ENCODE measurements around the gene TDP2.

TDP2 gene

GRCh38 chr6:24658573-24659560 lies 7.8 kb downstream of the TDP2 start:
- TF ChIP-seq CTCF (IDR thresholded peaks at IDR 0.05; ENCODE audit: low read depth, low read length, missing control alignments) = no peak
- Histone ChIP-seq H3K36me3 (replicated peaks) (peaks cover 10% of the 10 kb centered on the region), H3K27ac (no peak overlapping the region), H3K27me3 (replicated peaks) (no peaks in the 10 kb centered on the region), H3K4me3 (ENCODE audit: low read depth, low read length) (no peak overlapping the region)
- in situ Hi-C loops (cut with HindIII; ENCODE audit: low pct_ligation_motif_present, low sequenced_read_pairs) = no loop called here
- DNase-seq = peak; percentile 20

DNA sequence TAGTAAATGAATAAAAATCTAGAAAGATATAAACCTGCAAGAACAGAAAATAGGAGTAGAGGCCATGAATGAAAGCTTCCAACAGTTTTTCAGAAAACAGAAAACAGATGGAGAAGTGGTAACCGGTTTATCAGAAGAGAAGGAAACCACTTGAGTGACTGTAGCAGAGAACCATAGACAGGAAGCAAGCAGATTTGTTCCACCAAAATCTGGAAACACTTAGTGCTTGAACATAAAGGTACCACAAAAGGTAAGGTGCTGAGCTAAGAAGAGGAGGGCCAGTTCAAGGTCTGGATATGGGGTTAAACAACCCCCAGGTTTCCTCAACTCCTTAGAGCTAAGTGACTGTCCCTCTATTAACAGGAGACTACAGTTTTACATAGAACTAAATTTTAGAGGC lies 11.5 kb downstream of the TDP2 start:
- in situ Hi-C loops (cut with HindIII; ENCODE audit: low pct_ligation_motif_present, low sequenced_read_pairs) = no loop called here
- Histone ChIP-seq H3K27ac (no peak overlapping the region), H3K36me3 (replicated peaks) (peaks cover 17% of the 10 kb centered on the region), H3K27me3 (replicated peaks) (no peaks in the 10 kb centered on the region), H3K4me3 (ENCODE audit: low read depth, low read length) (no peak overlapping the region)
- DNase-seq = no peak
- TF ChIP-seq CTCF (IDR thresholded peaks at IDR 0.05; ENCODE audit: low read depth, low read length, missing control alignments) = no peak

GRCh38 chr6:24650365-24650764 lies 16.3 kb downstream of the TDP2 start:
- Histone ChIP-seq H3K36me3 (replicated peaks) (peaks cover 13% of the 10 kb centered on the region), H3K4me3 (ENCODE audit: low read depth, low read length) (no peak overlapping the region), H3K27ac (no peak overlapping the region), H3K27me3 (replicated peaks) (no peaks in the 10 kb centered on the region)
- TF ChIP-seq CTCF (IDR thresholded peaks at IDR 0.05; ENCODE audit: low read depth, low read length, missing control alignments) = no peak
- in situ Hi-C loops (cut with HindIII; ENCODE audit: low pct_ligation_motif_present, low sequenced_read_pairs) = no loop called here
- DNase-seq = no peak

DNA sequence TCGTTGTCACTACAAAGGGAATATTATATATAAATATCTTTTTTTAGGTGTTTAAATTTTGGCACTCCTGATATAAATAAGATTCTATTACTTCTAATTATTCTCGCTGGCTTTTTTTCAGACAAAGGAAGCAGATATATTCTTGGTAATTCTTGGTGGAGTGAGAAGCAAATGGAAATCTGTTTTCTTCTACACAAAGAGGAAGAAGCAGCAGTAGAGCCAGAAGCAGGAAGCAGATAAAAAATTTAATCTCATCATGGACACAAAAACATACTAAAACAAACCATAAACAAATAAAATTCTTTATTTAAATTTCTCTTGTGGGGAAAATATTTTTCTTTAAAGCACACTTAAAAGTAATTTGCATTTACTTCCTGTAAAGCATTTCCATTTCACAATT lies 17.0 kb downstream of the TDP2 start:
- in situ Hi-C loops (cut with HindIII; ENCODE audit: low pct_ligation_motif_present, low sequenced_read_pairs) = no loop called here
- TF ChIP-seq CTCF (IDR thresholded peaks at IDR 0.05; ENCODE audit: low read depth, low read length, missing control alignments) = no peak
- H3K27ac ChIP-seq = no peak overlapping the region
- peaks cover 13% of the 10 kb centered on the region for H3K36me3 ChIP-seq (replicated peaks)
- DNase-seq = no peak
- H3K27me3 ChIP-seq (replicated peaks) = no peaks in the 10 kb centered on the region
- no peak overlapping the region for H3K4me3 ChIP-seq (ENCODE audit: low read depth, low read length)

DNA sequence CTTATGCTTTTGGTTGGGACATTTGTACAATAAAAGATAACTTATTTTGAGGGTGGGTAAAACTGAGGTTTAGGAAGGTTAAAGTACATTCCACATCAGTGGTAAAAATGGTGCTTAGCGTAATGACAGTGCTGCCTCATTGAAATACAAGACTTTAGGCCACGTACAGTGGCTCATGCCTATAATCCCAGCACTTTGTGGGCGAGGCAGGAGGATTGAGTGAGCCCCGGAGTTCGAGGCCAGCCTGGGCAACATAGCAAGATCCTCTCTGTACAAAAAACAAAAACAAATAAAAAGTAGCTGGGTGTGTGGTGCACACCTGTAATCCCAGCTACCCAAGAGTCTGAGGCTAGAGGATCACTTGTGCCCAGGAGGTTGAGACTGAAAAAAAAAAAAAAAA lies 18.4 kb downstream of the TDP2 start:
- TF ChIP-seq CTCF (IDR thresholded peaks at IDR 0.05; ENCODE audit: low read depth, low read length, missing control alignments) = no peak
- Histone ChIP-seq H3K36me3 (replicated peaks) (peaks cover 13% of the 10 kb centered on the region), H3K27me3 (replicated peaks) (no peaks in the 10 kb centered on the region), H3K27ac (no peak overlapping the region), H3K4me3 (ENCODE audit: low read depth, low read length) (no peak overlapping the region)
- no peak for DNase-seq
- in situ Hi-C loops (cut with HindIII; ENCODE audit: low pct_ligation_motif_present, low sequenced_read_pairs) = no loop called here
